Panc1 (cell line): Measurements from ENCODE around the gene TMOD1.

ENCODE experiments used
- CTCF ChIP-seq: fragments of 450-650 bp; IDR thresholded peaks from 2 replicates; pipeline ENCODE4 v1.5.1; 2017; ENCODE audit warnings: mild to moderate bottlenecking
- REST ChIP-seq, 2 experiments: IDR thresholded peaks; 2 replicates each; pipeline ENCODE4 v1.6.1; 2011 to 2012; ENCODE audit warnings: low read depth in 2 of 2, control low read depth in 1 of 2, low read length in 1 of 2, mild to moderate bottlenecking in 1 of 2, moderate library complexity in 1 of 2; ENCODE audit not compliant: insufficient read depth in 1 of 2
- TCF7L2 ChIP-seq: IDR thresholded peaks from 2 replicates; pipeline ENCODE4 v1.6.1; 2011; ENCODE audit warnings: mild to moderate bottlenecking, low read depth, low read length, inconsistent platforms

GRCh38 chr9:97561501-97561900, 60.0 kb downstream of the TMOD1 start:
- no peak for TF ChIP-seq TCF7L2
- no peak for TF ChIP-seq CTCF
- no peak for TF ChIP-seq REST (IDR thresholded peaks at IDR 0.05; ENCODE audit: insufficient read depth in 1 of 2, low read depth in 2 of 2, low read length in 1 of 2)
